Gastrocnemius medialis (tissue), 4 donors: Measurements from ENCODE around the gene SLC1A5. TPM values are rescaled to one million over a fixed set of nuclear protein-coding genes. Genes with fewer than 3 reads are reported as not detected.

Source experiments
- ATAC-seq, 2 donors: fragments of 150-250 bp; one replicate each; pipeline ENCODE4 v1.9.1; 2016
- DNase-seq, 2 donors: peaks; one replicate each; pipeline ENCODE4 v3.0.0-alpha.2; 2019
- H3K27ac ChIP-seq, 4 donors: fragments of 200-600 bp; sonication (generic); 1 replicate in 1 of 4; 2 replicates in 3 of 4; pipeline ENCODE4 v1.5.1; 2016 to 2018; ENCODE audit warnings: mild to moderate bottlenecking in 2 of 4, moderate library complexity in 1 of 4
- H3K27me3 ChIP-seq, 3 donors: fragments of 200-600 bp; sonication (generic) in 2 of 3; 1 replicate in 1 of 3; 2 replicates in 2 of 3; pipeline versions ENCODE4 v1.5.1 to v1.6.0; 2016 to 2019; ENCODE audit warnings: mild to moderate bottlenecking in 1 of 3, moderate library complexity in 1 of 3
- H3K36me3 ChIP-seq, 2 donors: fragments of 200-600 bp; sonication (generic) in 1 of 2; one replicate each; pipeline ENCODE4 v1.5.1; 2017 to 2018
- H3K4me1 ChIP-seq, 2 donors: fragments of 200-600 bp; sonication (generic) in 1 of 2; one replicate each; pipeline ENCODE4 v1.5.1; 2016 to 2017; ENCODE audit warnings: mild to moderate bottlenecking in 2 of 2
- H3K4me3 ChIP-seq, 4 donors: fragments of 200-600 bp; sonication (generic) in 3 of 4; 1 replicate in 1 of 4; 2 replicates in 3 of 4; pipeline ENCODE4 v1.5.1; 2016 to 2019; ENCODE audit warnings: mild to moderate bottlenecking in 2 of 4
- H3K9me3 ChIP-seq, 3 donors: fragments of 200-600 bp; sonication (generic) in 2 of 3; 1 replicate in 1 of 3; 2 replicates in 2 of 3; pipeline ENCODE4 v1.5.1; 2016 to 2019
- POLR2A ChIP-seq, 2 donors: fragments of 450-650 bp; IDR thresholded peaks; one replicate each; pipeline ENCODE4 v1.6.1; 2017; ENCODE audit warnings: antibody characterized with exemption in 2 of 2, mild to moderate bottlenecking in 2 of 2, moderate library complexity in 2 of 2
- in situ Hi-C, 4 donors: fragments of 200-750 bp; cut with MboI; loops; one replicate each; pipeline versions ENCODE4 v1.15.0 to v1.8.0; 2017; ENCODE audit warnings: low sequenced_read_pairs in 4 of 4
- intact Hi-C: fragments of 100-400 bp; cut with DNase I; formaldehyde crosslinking; loops from one replicate; pipeline ENCODE4 v1.15.1; 2023; ENCODE audit warnings: low total_unique reads
- total RNA-seq, 4 donors: library from RNA; depleted of rRNA; stranded (reverse); fragments of >200 nt; gene quantifications; one replicate each; pipeline versions ENCODE4 v1.1.0 to v1.2.3, GENCODE V29; 2016
- TF ChIP-seq, protein P1 (sequence below), 5 experiments: fragments of 450-650 bp in 3 of 5; fragments of 200-600 bp in 2 of 5; sonication (generic) in 2 of 5; IDR thresholded peaks in 4 of 5; conservative IDR thresholded peaks in 1 of 5; 1 replicate in 4 of 5; 2 replicates in 1 of 5; pipeline ENCODE4 v1.5.1; 2016 to 2019; ENCODE audit warnings: antibody characterized with exemption in 5 of 5, mild to moderate bottlenecking in 3 of 5, moderate library complexity in 3 of 5

The SLC1A5 gene
- total RNA-seq, 4 donors from 2014 or later = 7.6 to 18.5 (median 10.7) TPM

DNA sequence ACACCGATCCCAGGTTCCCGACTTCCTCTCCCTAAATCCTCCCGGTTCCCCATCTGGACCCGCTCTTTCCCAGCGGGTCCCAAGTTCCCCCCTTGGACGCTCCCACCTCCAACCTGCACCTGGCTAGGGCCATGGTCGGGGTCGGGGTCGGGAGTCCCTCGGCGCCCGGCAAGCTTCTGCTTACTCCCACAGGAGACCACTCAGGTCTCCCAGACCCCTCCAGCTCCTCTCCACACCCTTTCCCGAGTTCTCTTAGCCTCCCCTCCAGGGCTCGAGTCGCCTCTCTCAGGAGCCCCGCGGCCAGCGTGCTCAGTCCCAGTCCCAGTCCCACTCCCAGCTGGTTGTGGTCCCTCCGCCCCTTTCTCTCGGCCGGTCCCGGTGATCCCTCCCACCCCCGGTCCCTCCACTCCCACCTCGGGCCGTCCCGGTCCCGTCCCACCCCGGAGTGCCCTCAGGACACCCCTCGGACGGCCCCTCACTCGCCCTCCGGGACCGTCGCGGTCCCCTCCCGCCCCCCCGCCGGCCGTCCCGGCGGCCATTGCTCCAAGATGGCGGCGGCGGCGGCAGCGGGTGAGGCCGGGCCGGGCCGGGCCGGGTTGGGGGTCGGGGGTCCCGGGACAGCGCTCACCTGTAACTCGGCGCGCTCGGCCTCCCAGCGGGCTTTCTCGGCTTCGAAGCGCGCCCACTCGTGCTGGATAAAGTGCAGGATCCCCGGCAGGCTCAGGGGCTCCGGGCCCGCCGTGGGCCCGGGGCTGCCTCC, 42.7 kb downstream of the SLC1A5 start, which contains the start of gene FKRP:
FKRP (plus strand) TSS at position 537 of the 760 bp plus-strand sequence. CDS start 9,394 bp downstream, outside the sequence.
- DNase-seq = no peak
- ATAC-seq = peak; percentile 83 to 84
- intact Hi-C loops = loop anchor here (1.0 to 5.0 kb wide), 3 partner anchors 38 to 247 kb away; partner anchors contain the start of gene DACT3
- Histone ChIP-seq H3K4me1 (peaks cover 29 to 58% of the 10 kb centered on the region in 2 donors), H3K36me3 (peaks cover 0 to 3% of the 10 kb centered on the region in 2 donors), H3K4me3 (peak within 1 kb of the TSS; percentile 87 to 100 (median 92)), H3K27ac (peak within 1 kb of the TSS; percentile 90 to 98 (median 96)), H3K9me3 (no peaks in the 10 kb centered on the region), H3K27me3 (no peaks in the 10 kb centered on the region)
- TF ChIP-seq POLR2A (IDR thresholded peaks at IDR 0.05) = no peak
- in situ Hi-C loops = no loop called here

DNA sequence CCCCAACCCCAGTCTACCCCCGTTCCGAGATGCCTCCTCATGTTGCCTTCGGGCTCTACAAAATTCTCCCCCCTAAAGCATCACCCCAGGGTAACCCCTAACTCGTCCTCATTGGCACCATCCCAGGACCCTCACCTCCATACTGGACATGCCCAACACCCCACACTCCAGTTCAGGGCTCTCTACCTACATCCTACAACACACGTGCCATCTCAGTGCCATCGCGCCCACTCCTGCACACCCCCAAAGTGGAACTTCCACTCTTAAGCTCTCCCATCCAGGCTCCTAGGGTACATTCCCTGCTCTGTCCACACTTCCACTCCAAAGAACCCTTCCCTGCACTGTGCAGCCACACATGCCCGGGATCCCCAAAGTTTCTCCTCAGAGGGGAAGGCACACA, 43.4 kb downstream of the SLC1A5 start:
- peak overlapping the region; percentile 90 to 98 (median 96) for H3K27ac ChIP-seq
- in situ Hi-C loops (no loop called here), intact Hi-C loops (loop anchor here (5.0 kb wide), 2 partner anchors 38 to 247 kb away; no protein-coding TSS in a partner anchor)
- peak overlapping the region; percentile 78 to 100 (median 92) for H3K4me3 ChIP-seq
- no peaks in the 10 kb centered on the region for H3K27me3 ChIP-seq
- no peak for TF ChIP-seq POLR2A (IDR thresholded peaks at IDR 0.05)
- TF ChIP-seq, protein P1, sequence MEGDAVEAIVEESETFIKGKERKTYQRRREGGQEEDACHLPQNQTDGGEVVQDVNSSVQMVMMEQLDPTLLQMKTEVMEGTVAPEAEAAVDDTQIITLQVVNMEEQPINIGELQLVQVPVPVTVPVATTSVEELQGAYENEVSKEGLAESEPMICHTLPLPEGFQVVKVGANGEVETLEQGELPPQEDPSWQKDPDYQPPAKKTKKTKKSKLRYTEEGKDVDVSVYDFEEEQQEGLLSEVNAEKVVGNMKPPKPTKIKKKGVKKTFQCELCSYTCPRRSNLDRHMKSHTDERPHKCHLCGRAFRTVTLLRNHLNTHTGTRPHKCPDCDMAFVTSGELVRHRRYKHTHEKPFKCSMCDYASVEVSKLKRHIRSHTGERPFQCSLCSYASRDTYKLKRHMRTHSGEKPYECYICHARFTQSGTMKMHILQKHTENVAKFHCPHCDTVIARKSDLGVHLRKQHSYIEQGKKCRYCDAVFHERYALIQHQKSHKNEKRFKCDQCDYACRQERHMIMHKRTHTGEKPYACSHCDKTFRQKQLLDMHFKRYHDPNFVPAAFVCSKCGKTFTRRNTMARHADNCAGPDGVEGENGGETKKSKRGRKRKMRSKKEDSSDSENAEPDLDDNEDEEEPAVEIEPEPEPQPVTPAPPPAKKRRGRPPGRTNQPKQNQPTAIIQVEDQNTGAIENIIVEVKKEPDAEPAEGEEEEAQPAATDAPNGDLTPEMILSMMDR (IDR thresholded peaks at IDR 0.05 in 4 of 5, conservative IDR thresholded peaks at IDR 0.05 in 1 of 5) = no peak
- H3K9me3 ChIP-seq = no peaks in the 10 kb centered on the region
- ATAC-seq (peak in 1 of 2 donors; percentile 9), DNase-seq (no peak)
- no peaks in the 10 kb centered on the region for H3K36me3 ChIP-seq
- peaks cover 35 to 62% of the 10 kb centered on the region in 2 donors for H3K4me1 ChIP-seq

GRCh38 chr19:46744005-46744691, 44.2 kb downstream of the SLC1A5 start:
- Histone ChIP-seq H3K4me1 (peaks cover 44 to 67% of the 10 kb centered on the region in 2 donors), H3K36me3 (no peaks in the 10 kb centered on the region), H3K27me3 (no peaks in the 10 kb centered on the region), H3K9me3 (no peaks in the 10 kb centered on the region), H3K4me3 (peak overlapping the region in 2 of 4 donors; percentile 92 to 93), H3K27ac (no peak overlapping the region)
- ATAC-seq = no peak
- in situ Hi-C loops = no loop called here
- intact Hi-C loops = no loop called here
- DNase-seq = no peak
- no peak for TF ChIP-seq POLR2A (IDR thresholded peaks at IDR 0.05)
- TF ChIP-seq, protein P1 (IDR thresholded peaks at IDR 0.05 in 4 of 5, conservative IDR thresholded peaks at IDR 0.05 in 1 of 5) = no peak

GRCh38 chr19:46742926-46743480, 45.4 kb downstream of the SLC1A5 start:
- Histone ChIP-seq H3K36me3 (no peaks in the 10 kb centered on the region), H3K27me3 (no peaks in the 10 kb centered on the region), H3K27ac (no peak overlapping the region), H3K4me1 (peaks cover 53 to 76% of the 10 kb centered on the region in 2 donors), H3K4me3 (no peak overlapping the region), H3K9me3 (no peaks in the 10 kb centered on the region)
- DNase-seq = no peak
- intact Hi-C loops (no loop called here), in situ Hi-C loops (no loop called here)
- TF ChIP-seq POLR2A (IDR thresholded peaks at IDR 0.05) = no peak
- ATAC-seq = no peak

GRCh38 chr19:46741447-46741846, 46.9 kb downstream of the SLC1A5 start:
- no peak for DNase-seq
- no peak for ATAC-seq
- Histone ChIP-seq H3K27me3 (no peaks in the 10 kb centered on the region), H3K27ac (no peak overlapping the region), H3K9me3 (no peaks in the 10 kb centered on the region), H3K4me3 (no peak overlapping the region), H3K36me3 (peaks cover 0 to 15% of the 10 kb centered on the region in 2 donors), H3K4me1 (peaks cover 55 to 73% of the 10 kb centered on the region in 2 donors)
- no peak for TF ChIP-seq POLR2A (IDR thresholded peaks at IDR 0.05)
- TF ChIP-seq, protein P1 (IDR thresholded peaks at IDR 0.05 in 4 of 5, conservative IDR thresholded peaks at IDR 0.05 in 1 of 5) = no peak
- in situ Hi-C loops (no loop called here), intact Hi-C loops (no loop called here)
